Neural progenitor cell (in vitro differentiated cells): ENCODE results near the gene BMP7. TPM values are rescaled to one million over a fixed set of nuclear protein-coding genes. Genes with fewer than 3 reads are reported as not detected.

ENCODE experiments used
- DNase-seq: peaks from one replicate; pipeline ENCODE4 v3.0.0-alpha.2; 2016; ENCODE audit warnings: low spot score
- H2AFZ ChIP-seq: fragments of 200-600 bp; sonication (generic); replicated peaks from 2 replicates; pipeline ENCODE4 v1.6.1; 2016; ENCODE audit warnings: antibody characterized with exemption
- H3F3A ChIP-seq: fragments of 200-600 bp; sonication (generic); 2 replicates; pipeline ENCODE4 v1.6.1; 2016; ENCODE audit warnings: antibody characterized with exemption, low read depth
- H3K27ac ChIP-seq: fragments of 200-600 bp; sonication (generic); 2 replicates; pipeline ENCODE4 v1.5.1; 2016; ENCODE audit warnings: mild to moderate bottlenecking
- H3K27me3 ChIP-seq: fragments of 200-600 bp; sonication (generic); 2 replicates; pipeline ENCODE4 v1.6.1; 2016; ENCODE audit warnings: mild to moderate bottlenecking, moderate library complexity
- H3K36me3 ChIP-seq: fragments of 200-600 bp; sonication (generic); 2 replicates; pipeline ENCODE4 v1.5.1; 2016
- H3K4me1 ChIP-seq: fragments of 200-600 bp; sonication (generic); 2 replicates; pipeline ENCODE4 v1.6.1; 2016; ENCODE audit warnings: mixed run types
- H3K4me2 ChIP-seq: fragments of 200-600 bp; sonication (generic); 2 replicates; pipeline ENCODE4 v1.6.1; 2016
- H3K4me3 ChIP-seq: fragments of 200-600 bp; sonication (generic); 2 replicates; pipeline ENCODE4 v1.5.1; 2016
- H3K79me2 ChIP-seq: fragments of 200-600 bp; sonication (generic); 2 replicates; pipeline ENCODE4 v1.6.1; 2016; ENCODE audit warnings: low read depth
- H3K9ac ChIP-seq: fragments of 200-600 bp; sonication (generic); 2 replicates; pipeline ENCODE4 v1.6.1; 2016
- H3K9me3 ChIP-seq: fragments of 200-600 bp; sonication (generic); 2 replicates; pipeline ENCODE4 v1.5.1; 2016; ENCODE audit warnings: low read depth
- H4K20me1 ChIP-seq: fragments of 200-600 bp; sonication (generic); 2 replicates; pipeline ENCODE4 v1.6.1; 2016; ENCODE audit warnings: low read depth
- H3K27ac Mint-ChIP-seq: 3 replicates; pipeline ENCODE4 v1.8.0; 2021; ENCODE audit warnings: mixed read lengths
- H3K27me3 Mint-ChIP-seq: 2 replicates; pipeline ENCODE4 v1.8.0; 2022; ENCODE audit warnings: low read depth, mild to moderate bottlenecking, inconsistent platforms, moderate library complexity, mixed read lengths; ENCODE audit not compliant: insufficient read depth
- H3K36me3 Mint-ChIP-seq: 3 replicates; pipeline ENCODE4 v1.8.0; 2021; ENCODE audit warnings: mixed read lengths
- H3K4me1 Mint-ChIP-seq: 3 replicates; pipeline ENCODE4 v1.8.0; 2021; ENCODE audit warnings: mixed read lengths
- H3K4me3 Mint-ChIP-seq: 3 replicates; pipeline ENCODE4 v1.8.0; 2021; ENCODE audit warnings: mild to moderate bottlenecking, moderate library complexity, mixed read lengths
- H3K9me3 Mint-ChIP-seq: 3 replicates; pipeline ENCODE4 v1.8.0; 2020; ENCODE audit warnings: mixed read lengths
- CTCF ChIP-seq: fragments of 200-600 bp; sonication (generic); IDR thresholded peaks from 2 replicates; pipeline ENCODE4 v1.5.1; 2017; ENCODE audit warnings: antibody characterized with exemption, mild to moderate bottlenecking
- EZH2 ChIP-seq: fragments of 200-600 bp; sonication (generic); IDR thresholded peaks from 2 replicates; pipeline ENCODE4 v1.6.1; 2017; ENCODE audit warnings: antibody characterized with exemption, mild to moderate bottlenecking, moderate library complexity
- EZH2phosphoT487 ChIP-seq: fragments of 200-600 bp; sonication (generic); IDR thresholded peaks from 2 replicates; pipeline ENCODE4 v1.6.1; 2017; ENCODE audit warnings: antibody characterized with exemption
- total RNA-seq: library from RNA; depleted of rRNA; stranded (reverse); fragments of >200 nt; gene quantifications from 2 replicates; pipeline ENCODE4 v1.2.3, GENCODE V29; 2015; ENCODE audit warnings: low replicate concordance

The BMP7 gene
- total RNA-seq, 1 donor from 2014 or later: 11.2 TPM

- Histone ChIP-seq H3K9me3 (no peaks in the 10 kb centered on the region), H3K4me3 (no peak overlapping the region), H3K4me1 (peaks cover under 1% of the 10 kb centered on the region), H3K36me3 (no peaks in the 10 kb centered on the region), H3K79me2 (peaks cover 9% of the 10 kb centered on the region), H3K9ac (no peak overlapping the region), H3K27me3 (peaks cover 16% of the 10 kb centered on the region), H3F3A (no peaks in the 10 kb centered on the region), H3K27ac (no peak overlapping the region), H4K20me1 (peaks cover under 1% of the 10 kb centered on the region), H3K4me2 (no peak overlapping the region), H2AFZ (no peak overlapping the region)
- H3K36me3 Mint-ChIP-seq: peaks cover 42% of the 10 kb centered on the region
- no peak overlapping the region for H3K4me3 Mint-ChIP-seq
- no peak for TF ChIP-seq CTCF
- no peak for TF ChIP-seq EZH2
- no peak for TF ChIP-seq EZH2phosphoT487
- H3K27ac Mint-ChIP-seq: no peak overlapping the region
- H3K27me3 Mint-ChIP-seq: peaks cover 5% of the 10 kb centered on the region
- peaks cover 22% of the 10 kb centered on the region for H3K4me1 Mint-ChIP-seq
- peaks cover 27% of the 10 kb centered on the region for H3K9me3 Mint-ChIP-seq
- no peak for DNase-seq
Measured at GRCh38 chr20:57237585-57237953, 28.9 kb downstream of the BMP7 start.

GRCh38 chr20:57236813-57237584, 29.4 kb downstream of the BMP7 start:
- peaks cover 16% of the 10 kb centered on the region for H3K27me3 ChIP-seq
- Mint-ChIP-seq H3K4me3 (no peak overlapping the region), H3K27ac (no peak overlapping the region)

GRCh38 chr20:57234556-57235251, 31.7 kb downstream of the BMP7 start:
- TF ChIP-seq CTCF (no peak), EZH2 (no peak), EZH2phosphoT487 (no peak)
- Mint-ChIP-seq H3K36me3 (peaks cover 31% of the 10 kb centered on the region), H3K27ac (peak overlapping the region; percentile 17), H3K27me3 (peaks cover 2% of the 10 kb centered on the region), H3K4me1 (peaks cover 27% of the 10 kb centered on the region), H3K4me3 (peak overlapping the region; percentile 40), H3K9me3 (peaks cover 10% of the 10 kb centered on the region)
- no peak overlapping the region for H3K4me2 ChIP-seq
- no peaks in the 10 kb centered on the region for H3K9me3 ChIP-seq
- H4K20me1 ChIP-seq: peaks cover 16% of the 10 kb centered on the region
- H2AFZ ChIP-seq: no peak overlapping the region
- no peak overlapping the region for H3K27ac ChIP-seq
- no peak overlapping the region for H3K4me3 ChIP-seq
- H3K27me3 ChIP-seq: peaks cover 16% of the 10 kb centered on the region
- H3K4me1 ChIP-seq: peaks cover 8% of the 10 kb centered on the region
- H3K9ac ChIP-seq: no peak overlapping the region
- H3K79me2 ChIP-seq: peaks cover 11% of the 10 kb centered on the region
- DNase-seq: no peak
- H3F3A ChIP-seq: no peaks in the 10 kb centered on the region
- no peaks in the 10 kb centered on the region for H3K36me3 ChIP-seq

More at GRCh38 chr20:57236813-57237584, 29.4 kb downstream of the BMP7 start:
- Histone ChIP-seq H3K4me1 (peaks cover 6% of the 10 kb centered on the region), H3K9ac (no peak overlapping the region), H2AFZ (no peak overlapping the region), H3K27ac (no peak overlapping the region), H3K4me3 (no peak overlapping the region), H3K36me3 (no peaks in the 10 kb centered on the region), H3K79me2 (peaks cover 9% of the 10 kb centered on the region), H3K4me2 (no peak overlapping the region), H3F3A (no peaks in the 10 kb centered on the region), H3K9me3 (no peaks in the 10 kb centered on the region), H4K20me1 (peaks cover 6% of the 10 kb centered on the region)
- Mint-ChIP-seq H3K9me3 (peaks cover 27% of the 10 kb centered on the region), H3K4me1 (peaks cover 26% of the 10 kb centered on the region), H3K27me3 (peaks cover 2% of the 10 kb centered on the region), H3K36me3 (peaks cover 42% of the 10 kb centered on the region)
- DNase-seq: no peak
- no peak for TF ChIP-seq EZH2
- no peak for TF ChIP-seq EZH2phosphoT487
- TF ChIP-seq CTCF: no peak
